ENCODE results near the gene SMG1.

- TF ChIP-seq, protein P1, sequence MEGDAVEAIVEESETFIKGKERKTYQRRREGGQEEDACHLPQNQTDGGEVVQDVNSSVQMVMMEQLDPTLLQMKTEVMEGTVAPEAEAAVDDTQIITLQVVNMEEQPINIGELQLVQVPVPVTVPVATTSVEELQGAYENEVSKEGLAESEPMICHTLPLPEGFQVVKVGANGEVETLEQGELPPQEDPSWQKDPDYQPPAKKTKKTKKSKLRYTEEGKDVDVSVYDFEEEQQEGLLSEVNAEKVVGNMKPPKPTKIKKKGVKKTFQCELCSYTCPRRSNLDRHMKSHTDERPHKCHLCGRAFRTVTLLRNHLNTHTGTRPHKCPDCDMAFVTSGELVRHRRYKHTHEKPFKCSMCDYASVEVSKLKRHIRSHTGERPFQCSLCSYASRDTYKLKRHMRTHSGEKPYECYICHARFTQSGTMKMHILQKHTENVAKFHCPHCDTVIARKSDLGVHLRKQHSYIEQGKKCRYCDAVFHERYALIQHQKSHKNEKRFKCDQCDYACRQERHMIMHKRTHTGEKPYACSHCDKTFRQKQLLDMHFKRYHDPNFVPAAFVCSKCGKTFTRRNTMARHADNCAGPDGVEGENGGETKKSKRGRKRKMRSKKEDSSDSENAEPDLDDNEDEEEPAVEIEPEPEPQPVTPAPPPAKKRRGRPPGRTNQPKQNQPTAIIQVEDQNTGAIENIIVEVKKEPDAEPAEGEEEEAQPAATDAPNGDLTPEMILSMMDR (IDR thresholded peaks at IDR 0.05): no peak
- no peak for TF ChIP-seq POLR2A (IDR thresholded peaks at IDR 0.05)
- no peak for TF ChIP-seq POLR2AphosphoS5 (IDR thresholded peaks at IDR 0.05)
Observed at GRCh38 chr16:18945233-18945632, 19.0 kb upstream of the SMG1 start.

Data from breast epithelium (tissue), 3 donors.